GM19240 (cell line): ENCODE results near the gene CFAP45.

Source experiments
- DNase-seq: peaks from one replicate; pipeline ENCODE4 v3.0.0; 2011; ENCODE audit warnings: low spot score; ENCODE audit not compliant: insufficient read length

CFAP45 gene

DNA sequence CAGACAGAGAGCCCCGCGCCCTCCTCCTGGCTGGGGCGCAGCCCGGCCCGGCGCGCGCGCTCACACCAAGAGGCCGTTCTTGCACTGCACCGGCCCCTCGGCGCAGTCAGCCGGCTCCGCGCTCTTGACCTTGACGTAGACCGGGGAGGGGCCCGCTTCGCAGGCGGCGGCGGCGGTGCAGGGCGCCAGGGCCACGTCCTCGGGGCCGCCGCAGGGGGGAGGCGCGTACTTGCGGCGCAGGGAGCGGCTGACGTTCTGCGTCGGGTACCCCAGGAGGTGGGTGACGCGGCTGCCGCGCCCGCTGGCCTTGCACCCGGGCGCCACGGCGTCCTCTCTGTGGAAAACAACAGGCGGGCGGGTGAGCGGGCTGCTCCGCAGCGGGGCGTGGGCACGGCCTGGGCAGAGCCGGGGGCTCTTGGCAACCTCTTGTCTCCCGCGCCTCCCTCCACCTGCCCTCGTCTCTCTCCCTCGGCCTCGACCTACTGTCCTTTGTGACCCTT, 45.2 kb downstream of the CFAP45 start:
- peak; percentile 45 for DNase-seq

DNA sequence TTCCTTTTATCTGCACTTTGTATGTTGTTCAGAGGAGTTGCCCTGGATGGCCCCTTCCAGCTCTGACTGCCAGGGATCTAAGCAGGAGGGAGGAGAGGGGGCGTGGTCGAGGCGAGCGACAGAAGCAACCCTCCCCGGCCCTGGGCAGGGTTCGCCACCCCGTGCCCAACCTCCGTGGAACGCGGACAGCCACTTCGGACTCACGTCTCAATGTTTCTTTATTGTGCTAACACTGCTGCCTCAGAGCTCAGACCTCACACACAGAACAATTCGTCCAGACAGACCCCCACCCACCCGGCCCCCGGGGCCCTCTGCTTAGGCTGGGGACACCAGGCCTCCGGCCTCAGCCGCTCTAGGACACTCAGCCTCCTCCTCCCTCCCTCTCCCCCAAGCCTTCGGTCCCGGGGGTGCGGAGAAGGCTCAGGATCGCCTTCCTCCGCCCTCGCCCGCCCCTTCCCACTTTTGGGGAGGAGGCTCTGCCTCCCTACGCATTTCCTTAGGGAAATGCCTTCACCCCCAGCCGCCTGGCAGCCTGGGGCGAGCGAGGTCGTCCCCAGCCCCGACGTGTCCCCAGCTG, 45.8 kb downstream of the CFAP45 start:
- DNase-seq = no peak

DNA sequence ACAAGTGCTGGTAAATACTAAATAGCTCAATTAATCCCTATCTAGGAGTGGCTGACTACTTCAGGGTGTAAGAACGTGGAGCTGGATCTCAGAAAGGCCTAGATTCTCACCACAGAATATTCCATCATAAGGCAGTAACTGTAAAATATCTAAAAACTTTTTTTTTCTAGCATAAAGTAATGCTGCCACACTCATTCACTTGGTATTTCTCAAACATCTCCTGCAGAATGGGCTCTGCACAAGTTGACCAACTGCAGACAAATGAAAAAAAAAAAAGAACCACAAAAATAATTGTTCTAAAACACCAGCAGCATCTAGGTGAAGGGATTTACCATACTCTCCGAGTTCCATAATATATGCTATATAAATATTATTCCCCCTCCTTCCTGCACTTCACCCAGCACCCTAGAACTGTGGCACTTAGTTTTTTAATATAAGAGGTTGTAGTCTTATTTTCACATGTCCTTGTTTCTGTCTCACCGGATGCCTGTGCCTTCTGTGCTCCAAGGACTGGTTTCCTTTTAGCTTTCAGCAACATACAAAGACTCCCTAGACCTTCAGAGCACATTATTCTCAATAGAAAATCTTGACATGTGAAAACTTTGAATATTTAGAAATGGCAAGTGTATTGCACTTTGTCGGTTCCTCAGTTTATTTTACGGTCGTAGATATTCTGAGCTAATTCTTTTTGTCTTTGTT, 46.4 kb downstream of the CFAP45 start:
- no peak for DNase-seq

DNA sequence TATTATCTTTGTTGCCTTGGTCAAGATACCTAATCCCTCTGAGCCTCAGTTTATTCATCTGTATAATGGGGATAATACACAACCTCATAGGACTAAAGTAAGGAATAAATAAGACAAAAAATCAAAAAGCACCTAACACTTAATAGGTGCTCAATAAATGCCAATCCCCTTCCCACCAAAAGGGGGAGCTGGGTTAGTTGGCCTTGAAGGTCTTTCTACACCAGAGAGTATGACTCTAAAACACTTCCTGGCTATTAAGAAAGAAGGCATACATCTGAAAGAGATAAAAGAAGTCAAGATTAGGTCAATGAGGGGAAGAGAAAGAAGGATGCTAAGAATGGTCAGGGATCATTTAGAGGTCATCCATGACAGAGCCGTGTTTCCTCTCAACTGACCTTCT, 48.6 kb downstream of the CFAP45 start:
- DNase-seq = no peak

DNA sequence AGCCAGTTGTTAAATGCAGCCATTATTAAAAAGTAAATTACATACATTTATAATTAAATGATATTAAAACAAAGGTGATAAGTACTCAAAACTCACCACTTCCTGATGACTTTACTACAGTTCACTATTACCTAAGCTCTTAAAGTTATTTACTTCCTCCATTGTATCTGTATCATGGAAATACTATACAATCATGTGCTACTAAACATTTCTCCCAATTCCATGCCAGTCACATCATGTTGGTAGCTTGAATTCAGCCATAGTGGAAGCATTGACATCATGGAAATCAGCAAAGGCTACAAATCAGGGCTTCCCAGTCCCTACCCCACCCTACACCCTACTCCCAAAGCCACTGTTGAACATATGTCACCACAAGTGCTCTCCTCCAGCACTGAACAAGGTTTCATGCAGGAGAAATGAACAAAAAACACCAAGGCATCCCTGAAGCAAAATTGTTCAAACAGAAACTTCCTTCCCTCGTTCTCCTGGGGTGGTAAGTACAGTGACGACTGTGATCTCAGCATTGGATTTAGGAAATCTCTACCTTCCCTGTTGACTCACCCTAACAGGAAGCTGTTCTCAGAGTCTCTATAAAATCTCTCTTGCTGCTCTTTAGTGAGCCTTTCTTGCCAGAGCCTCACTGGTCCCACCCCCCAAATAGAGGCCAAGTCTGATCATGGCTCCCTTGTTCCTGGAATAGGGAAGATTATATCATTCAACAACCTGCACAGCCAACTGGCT, 50.2 kb downstream of the CFAP45 start:
- no peak for DNase-seq

DNA sequence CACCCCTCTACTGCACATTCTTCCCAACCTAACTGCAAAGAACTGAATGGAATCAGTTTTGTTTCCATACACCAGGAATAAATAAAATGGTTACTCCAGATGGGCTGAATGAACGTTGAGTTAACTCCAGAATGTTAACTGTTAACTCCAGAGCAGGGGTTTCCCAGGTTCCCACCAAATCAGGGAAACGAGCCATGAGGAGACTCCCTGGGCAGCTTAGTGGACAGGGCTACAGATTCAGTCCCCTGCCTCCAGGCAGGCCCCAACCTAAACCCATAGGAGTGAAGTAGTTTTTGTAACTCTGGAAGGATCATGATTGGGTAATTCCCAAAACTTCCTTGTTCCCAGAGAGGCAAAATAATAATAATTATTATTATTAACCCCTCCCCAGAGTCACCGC, 51.6 kb downstream of the CFAP45 start:
- no peak for DNase-seq

DNA sequence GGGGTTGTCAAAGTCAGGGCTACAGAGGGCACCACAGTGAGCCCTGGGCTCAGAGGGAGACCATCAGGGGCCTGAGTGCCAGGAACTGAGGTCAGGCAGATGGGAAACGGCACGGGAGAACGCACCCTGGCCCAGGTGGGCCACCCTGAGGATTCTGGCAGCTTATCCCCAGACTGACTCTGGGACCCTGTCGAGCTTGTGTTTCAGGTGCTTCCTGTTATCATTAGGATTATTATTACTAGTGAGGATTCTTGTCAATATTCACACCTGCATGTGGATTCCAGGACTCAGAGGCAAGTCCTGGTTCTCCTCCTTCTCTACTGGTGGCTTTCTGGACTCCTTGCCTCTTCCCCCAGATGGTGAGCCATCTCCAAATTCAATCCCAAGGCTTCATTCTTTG, 52.7 kb downstream of the CFAP45 start:
- no peak for DNase-seq

DNA sequence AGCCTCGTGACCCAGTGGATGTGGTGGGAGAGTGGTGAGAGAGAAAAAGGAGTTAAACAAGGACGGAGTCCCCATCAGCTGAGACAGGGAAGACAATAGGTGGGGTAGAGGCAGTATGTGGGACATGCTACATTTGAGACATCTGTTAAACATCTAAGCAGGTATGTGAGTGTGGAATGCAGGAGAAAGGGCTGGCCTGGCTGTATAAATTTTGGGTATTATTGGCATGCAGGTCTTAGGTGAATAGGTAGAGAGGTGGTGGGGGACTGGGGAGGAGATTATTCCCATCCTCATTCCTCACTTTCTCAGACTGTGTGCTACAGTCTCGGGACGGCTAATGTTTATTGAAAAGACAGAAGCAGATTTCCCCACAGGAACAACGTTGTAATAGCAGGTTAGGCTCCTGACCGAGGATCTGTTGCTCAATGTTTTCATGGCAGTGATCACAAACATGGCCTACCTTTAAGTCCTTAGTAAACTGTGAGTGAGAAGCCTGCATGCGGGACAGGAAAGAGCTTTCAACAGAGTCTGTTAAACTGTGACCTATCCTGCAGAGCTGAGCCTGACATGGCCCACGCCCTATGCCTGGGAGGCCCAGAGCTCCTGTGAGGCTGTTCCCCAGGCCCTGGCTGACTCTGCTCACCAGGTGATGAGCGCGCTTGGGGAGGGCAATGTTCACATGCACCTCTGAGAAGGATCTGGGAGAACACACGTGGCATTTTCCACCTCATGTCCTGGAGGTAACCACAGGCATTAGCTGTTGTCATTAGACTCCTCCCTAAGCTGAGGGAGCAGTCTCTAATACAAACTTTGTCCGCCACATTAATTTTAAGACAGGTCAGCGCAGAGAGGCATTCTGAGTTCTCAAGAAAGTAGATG, 54.0 kb downstream of the CFAP45 start:
- no peak for DNase-seq

DNA sequence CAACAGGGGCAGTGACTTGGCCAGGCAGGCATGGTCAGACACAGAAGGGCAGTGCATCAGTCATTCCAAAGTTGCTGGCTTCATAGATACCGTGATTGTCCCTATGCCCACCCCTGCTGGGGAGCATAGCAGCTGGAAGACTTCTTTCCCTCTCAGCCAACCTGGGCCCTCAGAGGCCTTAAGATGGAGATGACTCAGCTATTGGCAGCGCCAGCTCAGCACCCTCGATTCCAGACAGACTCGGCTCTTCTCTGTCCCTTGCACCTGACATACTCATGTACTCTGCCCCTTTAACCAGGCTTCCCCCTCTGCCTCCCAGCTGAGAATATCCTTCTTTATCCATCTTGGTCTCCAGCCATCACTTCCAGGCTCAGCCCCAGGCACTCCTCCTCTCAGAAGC, 56.5 kb downstream of the CFAP45 start:
- DNase-seq = no peak

GRCh38 chr1:159841749-159842148, 58.2 kb downstream of the CFAP45 start:
- no peak for DNase-seq

DNA sequence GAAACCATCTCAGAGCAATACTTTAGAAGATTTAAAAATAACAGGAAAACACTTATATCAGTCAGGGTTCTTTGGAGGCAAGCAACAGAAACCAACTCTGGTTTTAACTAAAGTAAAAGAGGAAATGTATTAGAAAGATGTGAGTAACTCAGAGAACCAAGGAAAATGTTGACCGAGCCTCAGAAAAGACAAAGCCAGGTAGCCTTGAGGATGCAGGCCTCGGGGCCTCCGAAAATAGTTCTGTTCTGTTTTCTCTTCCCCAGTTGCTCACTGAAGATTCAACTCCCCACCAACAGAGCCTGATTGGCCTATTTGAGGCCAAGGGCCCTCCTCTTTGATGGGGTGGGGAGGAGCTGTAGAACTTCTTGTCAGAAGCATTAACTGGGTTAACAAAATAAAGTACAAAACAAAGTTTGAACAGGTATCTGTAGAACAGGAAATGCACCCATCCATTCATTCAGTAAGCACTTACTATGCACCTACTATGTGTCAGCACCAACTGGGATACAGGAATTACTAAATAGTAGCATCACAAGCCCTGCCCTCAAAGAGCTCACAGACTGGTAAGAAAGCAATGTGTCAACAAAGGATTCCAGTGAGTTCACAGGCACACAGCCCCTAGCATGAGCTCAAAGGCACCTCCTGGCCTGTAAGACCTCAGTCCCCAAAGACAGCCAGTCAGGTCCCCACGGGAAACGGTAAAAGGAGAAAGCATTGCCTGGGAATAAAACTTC, 60.7 kb downstream of the CFAP45 start:
- DNase-seq = peak; percentile 68

DNA sequence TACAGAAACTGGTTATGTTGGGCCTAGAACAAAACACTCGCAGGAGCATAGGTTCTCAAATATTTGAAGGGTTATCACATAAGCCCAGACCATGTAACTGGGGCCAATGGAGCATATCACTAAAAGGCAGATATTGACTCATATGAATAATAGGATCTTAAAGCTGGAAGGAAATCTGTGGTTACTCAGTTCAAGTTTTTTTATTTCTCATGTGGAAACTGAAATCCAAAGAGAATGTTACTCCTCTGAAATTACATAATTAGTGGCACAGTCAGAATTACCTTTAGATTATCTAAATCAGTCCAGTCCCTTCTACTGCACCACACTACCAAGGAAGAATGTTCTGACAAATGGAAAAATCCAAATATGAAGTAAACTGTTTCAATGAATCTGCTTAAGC, 61.2 kb downstream of the CFAP45 start:
- no peak for DNase-seq

- DNase-seq = no peak
Measured at GRCh38 chr1:159835862-159836525, 64.0 kb downstream of the CFAP45 start.

GRCh38 chr1:159835356-159835755, 64.6 kb downstream of the CFAP45 start:
- DNase-seq = no peak

DNA sequence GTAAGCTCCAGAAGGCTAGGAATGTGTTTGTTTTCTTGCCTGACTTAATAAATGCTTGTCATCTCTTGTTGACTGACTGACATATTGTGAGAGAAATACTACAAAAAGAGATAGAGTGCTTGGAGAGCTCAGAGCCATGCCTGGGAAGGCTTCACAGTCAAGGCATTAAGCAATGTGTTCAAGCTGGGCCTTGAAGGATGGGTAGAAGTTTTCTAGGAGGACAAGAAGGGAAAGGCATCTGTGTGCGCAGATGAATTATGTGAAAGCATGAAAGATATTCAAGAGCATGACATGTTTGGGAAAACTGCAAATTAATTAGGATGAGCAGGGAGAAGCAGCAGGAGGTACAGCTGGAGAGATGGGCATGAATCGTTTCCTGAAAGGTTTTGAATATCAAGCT, 67.7 kb downstream of the CFAP45 start:
- no peak for DNase-seq

DNA sequence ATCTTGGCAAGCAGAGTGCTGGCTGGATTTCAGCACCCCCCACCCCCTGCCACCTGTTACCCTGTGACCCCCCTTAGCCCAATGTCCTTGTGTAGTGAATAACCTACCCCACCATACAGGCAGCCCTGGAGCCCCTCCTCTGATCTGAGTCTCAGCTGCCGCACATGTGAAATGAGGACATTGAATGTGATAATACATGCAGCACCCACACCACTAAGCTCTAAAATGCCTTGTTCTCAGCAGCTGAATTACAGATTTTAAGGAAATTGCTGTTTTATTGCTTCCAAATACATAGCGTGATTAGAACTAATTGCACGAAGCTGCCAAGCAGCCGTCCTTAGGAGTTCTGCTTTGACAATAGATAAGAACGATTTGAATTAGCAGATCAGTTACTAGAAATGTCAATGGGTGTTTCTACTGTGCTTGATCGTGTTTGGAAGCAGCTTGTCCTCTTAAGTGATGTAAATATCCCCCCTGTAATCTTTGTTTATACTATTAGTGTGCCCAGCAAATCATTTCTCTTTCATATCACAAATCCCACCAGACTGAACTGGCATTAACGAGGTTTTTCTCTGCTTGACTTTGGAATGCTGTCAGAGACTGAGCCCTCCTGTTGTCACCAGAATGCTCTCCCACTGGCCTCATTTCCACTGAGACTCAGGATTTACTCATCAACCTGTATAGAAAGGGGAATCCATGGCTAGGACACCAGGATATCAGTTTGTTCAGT, 68.4 kb downstream of the CFAP45 start:
- DNase-seq = no peak

- DNase-seq = no peak
Measured at GRCh38 chr1:159830722-159831121, 69.2 kb downstream of the CFAP45 start.

GRCh38 chr1:159829822-159830465, 70.0 kb downstream of the CFAP45 start:
- no peak for DNase-seq

DNA sequence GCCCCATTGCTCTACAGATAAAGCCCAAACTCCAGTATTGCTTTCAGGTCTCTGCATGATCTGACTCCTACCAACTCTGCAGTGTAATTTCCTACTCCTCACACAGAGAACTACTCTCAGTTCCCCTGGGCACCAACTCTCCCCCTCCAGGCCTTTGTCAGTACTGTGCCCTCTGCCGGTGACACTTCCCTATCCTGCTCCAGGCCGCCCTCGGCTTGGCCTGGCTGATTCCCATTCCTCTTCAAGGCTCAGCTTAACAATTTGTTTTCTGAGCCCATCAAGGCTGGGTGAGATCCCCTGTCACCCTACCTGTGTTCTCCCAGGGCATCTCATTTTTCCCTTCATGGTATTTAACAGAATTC, 70.7 kb downstream of the CFAP45 start:
- peak; percentile 40 for DNase-seq
